22Rv1 (cell line): Measurements from ENCODE around the gene MAMDC2.

Source experiments
- H3K27ac ChIP-seq: fragments of 450-650 bp; 2 replicates; pipeline ENCODE4 v1.5.1; 2017
- CTCF ChIP-seq: fragments of 450-650 bp; IDR thresholded peaks from 2 replicates; pipeline ENCODE4 v1.5.1; 2017; ENCODE audit warnings: mild to moderate bottlenecking
- ZFX ChIP-seq: fragments of 450-650 bp; IDR thresholded peaks from 2 replicates; pipeline ENCODE4 v1.6.1; 2017; ENCODE audit warnings: antibody characterized with exemption, borderline replicate concordance

Gene MAMDC2

DNA sequence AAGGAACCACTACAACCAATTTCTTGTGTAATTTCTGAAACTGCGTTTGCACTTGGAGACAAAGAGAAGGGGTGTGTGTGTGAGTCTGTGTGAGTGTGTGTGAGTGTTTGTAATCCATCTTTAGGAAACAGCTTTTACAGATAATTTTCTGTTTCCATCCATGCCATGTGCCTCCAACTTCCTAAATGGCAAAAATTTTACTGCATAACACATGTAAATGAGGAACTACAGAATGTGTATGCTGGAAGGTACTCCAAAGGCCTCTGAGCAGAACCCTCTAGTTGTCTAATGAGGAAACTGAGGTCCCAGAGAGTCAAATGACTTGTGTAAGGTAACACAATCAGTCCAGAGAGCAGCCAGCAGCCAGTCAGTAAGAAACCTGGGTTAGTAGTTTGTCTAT is 20.8 kb downstream of the MAMDC2 start:
- TF ChIP-seq CTCF, result no peak
- TF ChIP-seq ZFX, result no peak
- no peak overlapping the region for H3K27ac ChIP-seq

GRCh38 chr9:70065572-70065971 is 21.9 kb downstream of the MAMDC2 start:
- TF ChIP-seq ZFX, result no peak
- no peak for TF ChIP-seq CTCF
- H3K27ac ChIP-seq, result no peak overlapping the region

- no peak overlapping the region for H3K27ac ChIP-seq
- TF ChIP-seq CTCF (no peak), ZFX (no peak)
These were observed 22.8 kb downstream of the MAMDC2 start for GRCh38 chr9:70066418-70066817.

- no peak overlapping the region for H3K27ac ChIP-seq
- TF ChIP-seq ZFX (no peak), CTCF (no peak)
These were observed 23.2 kb downstream of the MAMDC2 start for GRCh38 chr9:70066874-70067273.

- no peak overlapping the region for H3K27ac ChIP-seq
- no peak for TF ChIP-seq CTCF
- TF ChIP-seq ZFX, result no peak
These were observed 26.1 kb downstream of the MAMDC2 start for GRCh38 chr9:70069704-70070103.

GRCh38 chr9:70073193-70073592 is 29.5 kb downstream of the MAMDC2 start:
- TF ChIP-seq ZFX (no peak), CTCF (no peak)
- H3K27ac ChIP-seq, result no peak overlapping the region

DNA sequence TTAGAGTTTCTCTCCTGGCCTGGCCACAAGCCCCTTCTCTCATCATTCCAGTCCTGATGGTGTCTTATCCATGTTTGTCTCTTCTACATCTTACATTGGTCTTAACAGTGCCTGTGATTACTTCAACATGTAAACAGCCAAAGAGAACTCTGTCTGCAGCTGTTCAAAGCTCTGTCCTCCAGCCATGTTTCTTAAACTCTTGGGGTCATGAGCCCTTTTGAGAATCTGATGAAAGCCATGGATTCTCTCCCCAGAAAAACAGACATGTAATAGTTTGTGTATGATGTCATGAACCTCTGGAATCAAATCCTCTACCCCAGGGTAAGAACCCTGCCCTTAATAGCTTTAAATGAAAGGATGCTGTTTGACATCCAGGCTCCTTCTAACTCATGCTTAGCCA is 30.1 kb downstream of the MAMDC2 start:
- TF ChIP-seq ZFX (no peak), CTCF (no peak)
- no peak overlapping the region for H3K27ac ChIP-seq
